SK-N-SH (cell line): Measurements from ENCODE around the gene PTTG1IP2. TPM values are rescaled to one million over a fixed set of nuclear protein-coding genes. Genes with fewer than 3 reads are reported as not detected.

Experiments used
- CTCF ChIA-PET: fragments of 300-600, 350-600 bp; formaldehyde crosslinking; extraction: SDS; loops from one replicate; lab custom pipeline; 2021; lab: Yijun Ruan, JAX
- POLR2A ChIA-PET: fragments of 350-600 bp; sonication (Branson Sonifier 250); formaldehyde crosslinking; extraction: SDS; loops from one replicate; lab custom pipeline; 2020; ENCODE audit warnings: antibody characterized with exemption, inconsistent platforms; lab: Yijun Ruan, JAX
- DNase-seq: peaks from one replicate; pipeline ENCODE4 v3.0.0; 2012
- H2AFZ ChIP-seq: fragments of 200-600 bp; sonication (generic); 2 replicates; pipeline ENCODE4 v1.8.1; 2016; ENCODE audit warnings: antibody characterized with exemption, mild to moderate bottlenecking, low read depth
- H3F3A ChIP-seq: fragments of 200-600 bp; sonication (generic); replicated peaks from 2 replicates; pipeline ENCODE3; 2016; ENCODE audit warnings: antibody characterized with exemption, mild to moderate bottlenecking; ENCODE audit not compliant: insufficient read depth
- H3K27ac ChIP-seq, 2 experiments: fragments of 200-500 bp in 1 of 2; fragments of 200-600 bp in 1 of 2; sonication (Bioruptor generic) in 1 of 2; sonication (generic), shearing (Covaris generic) in 1 of 2; 2 replicates each; pipeline versions ENCODE4 v1.5.1 to v1.6.1; 2014 to 2016; ENCODE audit warnings: low read depth in 2 of 2, inconsistent platforms in 1 of 2, low read length in 1 of 2, mild to moderate bottlenecking in 1 of 2, mixed read lengths in 1 of 2
- H3K27me3 ChIP-seq: fragments of 200-600 bp; sonication (generic), shearing (Covaris generic); 2 replicates; pipeline ENCODE4 v1.6.1; 2016; ENCODE audit warnings: mixed run types; ENCODE audit not compliant: insufficient read depth
- H3K36me3 ChIP-seq, 2 experiments: fragments of 200-500 bp in 1 of 2; fragments of 200-600 bp in 1 of 2; sonication (Bioruptor generic) in 1 of 2; sonication (generic) in 1 of 2; replicated peaks in 1 of 2; 2 replicates each; pipeline versions ENCODE3 to v1.5.1; 2014 to 2016; ENCODE audit warnings: low read length in 1 of 2, mild to moderate bottlenecking in 1 of 2; ENCODE audit not compliant: insufficient read depth in 2 of 2, control insufficient read depth in 1 of 2
- H3K4me1 ChIP-seq, 2 experiments: fragments of 200-500 bp in 1 of 2; fragments of 200-600 bp in 1 of 2; sonication (Bioruptor generic) in 1 of 2; sonication (generic), shearing (Covaris generic) in 1 of 2; 2 replicates each; pipeline versions ENCODE4 v1.5.1 to v1.6.1; 2014 to 2016; ENCODE audit warnings: low read depth in 1 of 2, low read length in 1 of 2, mixed run types in 1 of 2; ENCODE audit not compliant: insufficient read depth in 2 of 2, control insufficient read depth in 1 of 2
- H3K4me2 ChIP-seq: fragments of 200-600 bp; sonication (generic), shearing (Covaris generic); 2 replicates; pipeline ENCODE4 v1.6.1; 2017; ENCODE audit warnings: mixed run types
- H3K4me3 ChIP-seq, 2 experiments: fragments of 200-500 bp in 1 of 2; fragments of 200-600 bp in 1 of 2; sonication (Bioruptor generic) in 1 of 2; sonication (generic), shearing (Covaris generic) in 1 of 2; 2 replicates each; pipeline versions ENCODE4 v1.5.1 to v1.8.1; 2014 to 2016; ENCODE audit warnings: low read depth in 2 of 2, inconsistent platforms in 1 of 2, low read length in 1 of 2, mild to moderate bottlenecking in 1 of 2, mixed read lengths in 1 of 2, moderate library complexity in 1 of 2
- H3K79me2 ChIP-seq: fragments of 200-600 bp; sonication (generic); 2 replicates; pipeline ENCODE4 v1.8.1; 2017; ENCODE audit warnings: mild to moderate bottlenecking; ENCODE audit not compliant: insufficient read depth
- H3K9ac ChIP-seq: fragments of 200-600 bp; sonication (generic); 2 replicates; pipeline ENCODE4 v1.6.1; 2017; ENCODE audit warnings: mixed run types
- H3K9me2 ChIP-seq: fragments of 200-600 bp; sonication (generic); 2 replicates; pipeline ENCODE4 v1.6.1; 2017; ENCODE audit warnings: mixed run types
- H3K9me3 ChIP-seq: fragments of 200-600 bp; sonication (generic); 2 replicates; pipeline ENCODE4 v1.6.1; 2017; ENCODE audit warnings: mixed run types, mild to moderate bottlenecking, moderate library complexity
- H4K20me1 ChIP-seq: fragments of 200-600 bp; sonication (generic); 2 replicates; pipeline ENCODE4 v1.6.1; 2017; ENCODE audit warnings: mild to moderate bottlenecking, mixed run types; ENCODE audit not compliant: insufficient read depth
- CHD2 ChIP-seq: fragments of 150-350 bp; IDR thresholded peaks from 2 replicates; pipeline ENCODE4 v1.6.1; 2018; ENCODE audit warnings: low read length; ENCODE audit not compliant: partially characterized antibody
- EP300 ChIP-seq, 2 experiments: IDR thresholded peaks; 2 replicates each; pipeline versions ENCODE4 v1.4.0 to v1.6.1; 2012; ENCODE audit warnings: borderline replicate concordance in 1 of 2, low read depth in 1 of 2, low read length in 1 of 2
- FOXJ3 ChIP-seq: sonication (generic); formaldehyde crosslinking; IDR thresholded peaks from 2 replicates; pipeline ENCODE4 v1.5.1; 2020; ENCODE audit warnings: mild to moderate bottlenecking, missing genetic modification reagents
- GATA2 ChIP-seq: sonication (generic); formaldehyde crosslinking; IDR thresholded peaks from 2 replicates; pipeline ENCODE4 v1.5.0; 2020; ENCODE audit warnings: mild to moderate bottlenecking, missing genetic modification reagents
- IRF3 ChIP-seq: fragments of 150-350 bp; IDR thresholded peaks from 2 replicates; pipeline ENCODE4 v1.6.1; 2016; ENCODE audit warnings: mild to moderate bottlenecking, low read depth, low read length
- JUND ChIP-seq: IDR thresholded peaks from 2 replicates; pipeline ENCODE4 v1.4.0; 2012
- MAX ChIP-seq: IDR thresholded peaks from 2 replicates; pipeline ENCODE4 v1.4.0; 2012; ENCODE audit warnings: low read depth
- NFIC ChIP-seq: IDR thresholded peaks from 2 replicates; pipeline ENCODE4 v1.4.0; 2012; ENCODE audit warnings: borderline replicate concordance
- NRF1 ChIP-seq: IDR thresholded peaks from 2 replicates; pipeline ENCODE4 v1.6.1; 2012; ENCODE audit warnings: low read depth, mild to moderate bottlenecking, low read length
- PBX3 ChIP-seq: IDR thresholded peaks from 2 replicates; pipeline ENCODE4; 2012
- RAD21 ChIP-seq: IDR thresholded peaks from 2 replicates; pipeline ENCODE4 v1.6.1; 2012; ENCODE audit warnings: mild to moderate bottlenecking, low read length
- RFX5 ChIP-seq: IDR thresholded peaks from 2 replicates; pipeline ENCODE4 v1.6.1; 2012; ENCODE audit warnings: mild to moderate bottlenecking, improper control_type of control experiment, low read length
- RXRA ChIP-seq: IDR thresholded peaks from 2 replicates; pipeline ENCODE4 v1.4.0; 2012; ENCODE audit warnings: low read depth, mild to moderate bottlenecking, borderline replicate concordance
- SIN3A ChIP-seq: IDR thresholded peaks from 2 replicates; pipeline ENCODE4 v1.6.1; 2012; ENCODE audit warnings: low read depth, mild to moderate bottlenecking, low read length, moderate library complexity, borderline replicate concordance
- SMC3 ChIP-seq: IDR thresholded peaks from 2 replicates; pipeline ENCODE4 v1.6.1; 2012; ENCODE audit warnings: low read depth, low read length, improper control_type of control experiment
- TAF1 ChIP-seq: IDR thresholded peaks from 2 replicates; pipeline ENCODE4 v1.6.1; 2012; ENCODE audit warnings: low read depth, mild to moderate bottlenecking, low read length, moderate library complexity, borderline replicate concordance
- TCF12 ChIP-seq: IDR thresholded peaks from 2 replicates; pipeline ENCODE4 v1.4.0; 2012
- USF1 ChIP-seq: IDR thresholded peaks from 2 replicates; pipeline ENCODE4 v1.4.0; 2012; ENCODE audit warnings: low read depth, borderline replicate concordance
- USF2 ChIP-seq: fragments of 150-350 bp; IDR thresholded peaks from 2 replicates; pipeline ENCODE4 v1.6.1; 2017; ENCODE audit warnings: antibody characterized with exemption, low read length, low read depth, borderline replicate concordance
- YY1 ChIP-seq: IDR thresholded peaks from 2 replicates; pipeline ENCODE4 v1.4.0; 2012; ENCODE audit warnings: low read depth, mild to moderate bottlenecking
- WGBS: methylation state at CpG from one replicate; pipeline ENCODE4 v1.1.6; 2017; ENCODE audit warnings: low lambda C conversion rate; 5-methylcytosine and 5-hydroxymethylcytosine counted together
- polyA plus RNA-seq, 3 experiments: library from polyadenylated mRNA; depleted of rRNA; stranded (reverse); fragments of >200 nt; gene quantifications; 2 replicates each; pipeline ENCODE4 v1.2.3, GENCODE V29; 2012
- TF ChIP-seq, protein P1 (sequence below): fragments of 200-600 bp; sonication (generic); IDR thresholded peaks from 2 replicates; pipeline ENCODE4 v1.6.1; 2017; ENCODE audit warnings: antibody characterized with exemption, mild to moderate bottlenecking, moderate library complexity

The PTTG1IP2 gene
- polyA plus RNA-seq, 1 of the 3 experiments (the other 2 are of a cell fraction) = not detected

DNA sequence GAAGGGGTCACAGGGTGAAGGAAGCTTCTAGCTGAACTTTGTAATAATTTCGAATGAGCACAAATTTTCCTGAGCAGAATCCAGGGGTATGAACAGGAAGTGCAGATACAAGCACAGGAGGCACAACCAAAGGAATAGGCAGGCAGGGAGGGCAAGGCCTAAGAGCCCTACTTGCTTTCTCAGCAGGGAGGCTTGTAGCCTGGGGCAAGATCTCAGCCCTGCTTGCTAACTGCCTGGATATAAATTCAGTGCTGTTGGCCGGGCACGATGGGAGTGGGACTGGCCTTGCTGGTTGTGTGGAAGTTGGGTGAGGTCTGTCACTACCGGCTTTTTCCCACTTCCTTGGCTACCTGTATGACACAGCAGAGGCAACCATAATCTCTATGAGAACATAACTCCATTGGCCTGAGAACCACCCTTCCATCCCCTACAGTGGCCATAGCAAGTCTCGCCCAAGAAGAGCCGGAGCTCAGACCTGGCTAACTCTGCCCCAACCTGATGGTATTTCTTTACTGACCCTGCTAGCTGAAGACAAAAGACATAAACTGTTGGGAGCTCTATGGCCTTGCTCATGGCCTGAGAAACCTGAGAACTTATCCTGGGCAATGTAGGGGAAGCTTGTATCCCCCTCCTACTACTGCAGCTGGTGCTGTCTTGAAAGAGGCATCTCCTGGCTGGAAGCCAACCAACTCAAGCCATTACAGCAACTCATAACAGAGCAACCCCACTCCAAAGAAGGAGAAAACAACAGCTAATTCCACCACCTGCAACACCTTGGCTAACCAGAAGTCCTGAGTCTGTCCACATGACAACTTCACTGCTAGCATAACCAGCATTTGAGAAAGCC is 38.6 kb upstream of the PTTG1IP2 start:
- Histone ChIP-seq H2AFZ (no peak overlapping the region), H3K4me3 (no peak overlapping the region), H3K4me2 (no peak overlapping the region), H3K9me3 (no peaks in the 10 kb centered on the region), H3K27ac (no peak overlapping the region), H3K79me2 (no peaks in the 10 kb centered on the region), H3K4me1 (no peaks in the 10 kb centered on the region), H3K9me2 (no peaks in the 10 kb centered on the region), H4K20me1 (no peaks in the 10 kb centered on the region), H3K36me3 (no peaks in the 10 kb centered on the region), H3K9ac (no peak overlapping the region), H3F3A (no peaks in the 10 kb centered on the region), H3K27me3 (no peaks in the 10 kb centered on the region)
- ChIA-PET CTCF (interaction anchor here (1.2 to 9.0 kb wide), 3 partner anchors 14 to 603 kb away, joined by 4 to 120 read pairs (median 41); partner anchors contain the start of gene STEAP1), POLR2A (no interaction called here)
- no peak for DNase-seq
- TF ChIP-seq FOXJ3 (CRISPR knock-in tag) (no peak), YY1 (no peak), SMC3 (no peak), CHD2 (no peak), SIN3A (no peak), GATA2 (CRISPR knock-in tag) (no peak), RAD21 (no peak), RFX5 (no peak), NRF1 (no peak), TCF12 (no peak), EP300 (IDR thresholded peaks at IDR 0.05; ENCODE audit: borderline replicate concordance in 1 of 2, low read depth in 1 of 2, low read length in 1 of 2) (no peak), NFIC (no peak)
- WGBS = 65% methylated on average over 4 of the region's 6 CpGs

GRCh38 chr7:90432752-90433151 is 36.7 kb upstream of the PTTG1IP2 start:
- H3K79me2 ChIP-seq = no peaks in the 10 kb centered on the region
- H4K20me1 ChIP-seq = no peaks in the 10 kb centered on the region
- 46% methylated on average over 8 of the region's 10 CpGs for WGBS
- H3K27ac ChIP-seq = no peak overlapping the region
- no peaks in the 10 kb centered on the region for H3K9me3 ChIP-seq
- H3K4me2 ChIP-seq = no peak overlapping the region
- H2AFZ ChIP-seq = no peak overlapping the region
- no peak overlapping the region for H3K9ac ChIP-seq
- H3F3A ChIP-seq = no peaks in the 10 kb centered on the region
- ChIA-PET CTCF (interaction anchor here (0.7 to 9.0 kb wide), 5 partner anchors 10 to 279 kb away, joined by 3 to 120 read pairs (median 4); partner anchors contain the start of gene STEAP1), POLR2A (no interaction called here)
- no peaks in the 10 kb centered on the region for H3K9me2 ChIP-seq
- DNase-seq = no peak
- H3K4me3 ChIP-seq = no peak overlapping the region
- H3K4me1 ChIP-seq = no peaks in the 10 kb centered on the region
- no peaks in the 10 kb centered on the region for H3K27me3 ChIP-seq
- TF ChIP-seq YY1 = no peak
- no peak for TF ChIP-seq NRF1
- TF ChIP-seq SMC3 = no peak
- no peak for TF ChIP-seq SIN3A
- TF ChIP-seq USF2 = no peak
- no peak for TF ChIP-seq PBX3
- TF ChIP-seq MAX = no peak
- no peak for TF ChIP-seq IRF3
- no peak for TF ChIP-seq USF1
- TF ChIP-seq RXRA = no peak
- TF ChIP-seq, protein P1, sequence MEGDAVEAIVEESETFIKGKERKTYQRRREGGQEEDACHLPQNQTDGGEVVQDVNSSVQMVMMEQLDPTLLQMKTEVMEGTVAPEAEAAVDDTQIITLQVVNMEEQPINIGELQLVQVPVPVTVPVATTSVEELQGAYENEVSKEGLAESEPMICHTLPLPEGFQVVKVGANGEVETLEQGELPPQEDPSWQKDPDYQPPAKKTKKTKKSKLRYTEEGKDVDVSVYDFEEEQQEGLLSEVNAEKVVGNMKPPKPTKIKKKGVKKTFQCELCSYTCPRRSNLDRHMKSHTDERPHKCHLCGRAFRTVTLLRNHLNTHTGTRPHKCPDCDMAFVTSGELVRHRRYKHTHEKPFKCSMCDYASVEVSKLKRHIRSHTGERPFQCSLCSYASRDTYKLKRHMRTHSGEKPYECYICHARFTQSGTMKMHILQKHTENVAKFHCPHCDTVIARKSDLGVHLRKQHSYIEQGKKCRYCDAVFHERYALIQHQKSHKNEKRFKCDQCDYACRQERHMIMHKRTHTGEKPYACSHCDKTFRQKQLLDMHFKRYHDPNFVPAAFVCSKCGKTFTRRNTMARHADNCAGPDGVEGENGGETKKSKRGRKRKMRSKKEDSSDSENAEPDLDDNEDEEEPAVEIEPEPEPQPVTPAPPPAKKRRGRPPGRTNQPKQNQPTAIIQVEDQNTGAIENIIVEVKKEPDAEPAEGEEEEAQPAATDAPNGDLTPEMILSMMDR = no peak
- no peak for TF ChIP-seq JUND
- TF ChIP-seq TAF1 = no peak
- no peak for TF ChIP-seq TCF12
- no peaks in the 10 kb centered on the region for H3K36me3 ChIP-seq
